Vagina (tissue), 2 donors: Measurements from ENCODE around the gene MARK3. TPM values are rescaled to one million over a fixed set of nuclear protein-coding genes. Genes with fewer than 3 reads are reported as not detected.

Experiments
- DNase-seq, 2 donors: peaks; one replicate each; pipeline ENCODE4 v3.0.0-alpha.2; 2017; ENCODE audit errors: extremely low spot score in 2 of 2
- H3K27ac ChIP-seq: fragments of 200-600 bp; sonication (generic); one replicate; pipeline ENCODE4 v1.5.1; 2019
- H3K27me3 ChIP-seq: fragments of 200-600 bp; sonication (generic); one replicate; pipeline ENCODE4 v1.5.1; 2019
- H3K36me3 ChIP-seq, 2 donors: fragments of 200-600 bp; sonication (generic); one replicate each; pipeline ENCODE4 v1.5.1; 2017 to 2019
- H3K4me1 ChIP-seq: fragments of 200-600 bp; sonication (generic); one replicate; pipeline ENCODE4 v1.5.1; 2019
- H3K4me3 ChIP-seq, 2 donors: fragments of 200-600 bp; sonication (generic); 1 replicate in 1 of 2; 2 replicates in 1 of 2; pipeline ENCODE4 v1.5.1; 2016 to 2019
- H3K9me3 ChIP-seq: fragments of 200-600 bp; sonication (generic); one replicate; pipeline ENCODE4 v1.5.1; 2019
- CTCF ChIP-seq, 3 experiments: fragments of 450-650 bp in 2 of 3; fragments of 200-600 bp in 1 of 3; sonication (generic) in 1 of 3; IDR thresholded peaks; one replicate each; pipeline ENCODE4 v1.5.1; 2017 to 2019; ENCODE audit warnings: antibody characterized with exemption in 3 of 3, mild to moderate bottlenecking in 2 of 3, moderate library complexity in 2 of 3
- POLR2A ChIP-seq, 2 donors: fragments of 450-650 bp; IDR thresholded peaks; one replicate each; pipeline ENCODE4 v1.6.1; 2017; ENCODE audit warnings: antibody characterized with exemption in 2 of 2, mild to moderate bottlenecking in 2 of 2, moderate library complexity in 2 of 2
- POLR2AphosphoS5 ChIP-seq, 2 donors: sonication (generic); formaldehyde crosslinking; IDR thresholded peaks; one replicate each; pipeline ENCODE4 v1.9.0; 2017; ENCODE audit warnings: antibody characterized with exemption in 2 of 2, mild to moderate bottlenecking in 2 of 2, low read depth in 1 of 2; ENCODE audit not compliant: insufficient read depth in 1 of 2
- intact Hi-C: fragments of 100-400 bp; cut with DNase I; formaldehyde crosslinking; loops from one replicate; pipeline ENCODE4 v1.15.1; 2023
- total RNA-seq: library from RNA; depleted of rRNA; stranded (reverse); fragments of >200 nt; gene quantifications from one replicate; pipeline ENCODE4 v1.2.3, GENCODE V29; 2016

The MARK3 gene
- total RNA-seq, 1 donor from 2014 or later = 77.6 TPM

GRCh38 chr14:103533999-103534575 is 148.9 kb downstream of the MARK3 start:
- H3K4me3 ChIP-seq = no peak overlapping the region
- no peaks in the 10 kb centered on the region for H3K27me3 ChIP-seq
- H3K27ac ChIP-seq = peak overlapping the region; percentile 88
- no peak for DNase-seq
- H3K9me3 ChIP-seq = no peaks in the 10 kb centered on the region
- no peak for TF ChIP-seq POLR2A (IDR thresholded peaks at IDR 0.05)
- TF ChIP-seq POLR2AphosphoS5 (IDR thresholded peaks at IDR 0.05; ENCODE audit: insufficient read depth in 1 of 2, low read depth in 1 of 2) = no peak
- TF ChIP-seq CTCF (IDR thresholded peaks at IDR 0.05) = no peak
- peaks cover 0 to 5% of the 10 kb centered on the region in 2 donors for H3K36me3 ChIP-seq
- intact Hi-C loops = no loop called here
- H3K4me1 ChIP-seq = peaks cover 93% of the 10 kb centered on the region

- peak overlapping the region; percentile 88 for H3K27ac ChIP-seq
- H3K27me3 ChIP-seq = no peaks in the 10 kb centered on the region
- H3K4me1 ChIP-seq = peaks cover 93% of the 10 kb centered on the region
- intact Hi-C loops = no loop called here
- no peak for DNase-seq
- TF ChIP-seq POLR2AphosphoS5 (IDR thresholded peaks at IDR 0.05; ENCODE audit: insufficient read depth in 1 of 2, low read depth in 1 of 2) (no peak), POLR2A (IDR thresholded peaks at IDR 0.05) (no peak), CTCF (IDR thresholded peaks at IDR 0.05) (no peak)
- H3K4me3 ChIP-seq = peak overlapping the region in 1 of 2 donors; percentile 7
- no peaks in the 10 kb centered on the region for H3K9me3 ChIP-seq
- H3K36me3 ChIP-seq = peaks cover 0 to 5% of the 10 kb centered on the region in 2 donors
Observed at GRCh38 chr14:103534576-103535061, 149.4 kb downstream of the MARK3 start.

- H3K4me3 ChIP-seq = peak overlapping the region in 1 of 2 donors; percentile 7
- peaks cover 0 to 5% of the 10 kb centered on the region in 2 donors for H3K36me3 ChIP-seq
- TF ChIP-seq CTCF (IDR thresholded peaks at IDR 0.05) (no peak), POLR2A (IDR thresholded peaks at IDR 0.05) (no peak), POLR2AphosphoS5 (IDR thresholded peaks at IDR 0.05; ENCODE audit: insufficient read depth in 1 of 2, low read depth in 1 of 2) (peak in 1 of 2 donors; percentile 69)
- H3K4me1 ChIP-seq = peaks cover 93% of the 10 kb centered on the region
- H3K9me3 ChIP-seq = no peaks in the 10 kb centered on the region
- intact Hi-C loops = no loop called here
- no peak for DNase-seq
- H3K27ac ChIP-seq = peak overlapping the region; percentile 88
- no peaks in the 10 kb centered on the region for H3K27me3 ChIP-seq
Observed at GRCh38 chr14:103535081-103535890, 150.1 kb downstream of the MARK3 start.

GRCh38 chr14:103535891-103536565 is 150.8 kb downstream of the MARK3 start:
- no peak for DNase-seq
- peaks cover 0 to 5% of the 10 kb centered on the region in 2 donors for H3K36me3 ChIP-seq
- peak overlapping the region in 1 of 2 donors; percentile 7 for H3K4me3 ChIP-seq
- no peaks in the 10 kb centered on the region for H3K9me3 ChIP-seq
- intact Hi-C loops = no loop called here
- TF ChIP-seq CTCF (IDR thresholded peaks at IDR 0.05) (no peak), POLR2A (IDR thresholded peaks at IDR 0.05) (no peak), POLR2AphosphoS5 (IDR thresholded peaks at IDR 0.05; ENCODE audit: insufficient read depth in 1 of 2, low read depth in 1 of 2) (no peak)
- no peaks in the 10 kb centered on the region for H3K27me3 ChIP-seq
- H3K27ac ChIP-seq = peak overlapping the region; percentile 88
- H3K4me1 ChIP-seq = peaks cover 92% of the 10 kb centered on the region
